Fibroblast of peridontal ligament (primary cell): ENCODE measurements around the gene TGFBR3.

Experiments
- DNase-seq: peaks from one replicate; pipeline ENCODE4 v3.0.0-alpha.2; 2010; ENCODE audit errors: extremely low read depth

Gene TGFBR3

DNA sequence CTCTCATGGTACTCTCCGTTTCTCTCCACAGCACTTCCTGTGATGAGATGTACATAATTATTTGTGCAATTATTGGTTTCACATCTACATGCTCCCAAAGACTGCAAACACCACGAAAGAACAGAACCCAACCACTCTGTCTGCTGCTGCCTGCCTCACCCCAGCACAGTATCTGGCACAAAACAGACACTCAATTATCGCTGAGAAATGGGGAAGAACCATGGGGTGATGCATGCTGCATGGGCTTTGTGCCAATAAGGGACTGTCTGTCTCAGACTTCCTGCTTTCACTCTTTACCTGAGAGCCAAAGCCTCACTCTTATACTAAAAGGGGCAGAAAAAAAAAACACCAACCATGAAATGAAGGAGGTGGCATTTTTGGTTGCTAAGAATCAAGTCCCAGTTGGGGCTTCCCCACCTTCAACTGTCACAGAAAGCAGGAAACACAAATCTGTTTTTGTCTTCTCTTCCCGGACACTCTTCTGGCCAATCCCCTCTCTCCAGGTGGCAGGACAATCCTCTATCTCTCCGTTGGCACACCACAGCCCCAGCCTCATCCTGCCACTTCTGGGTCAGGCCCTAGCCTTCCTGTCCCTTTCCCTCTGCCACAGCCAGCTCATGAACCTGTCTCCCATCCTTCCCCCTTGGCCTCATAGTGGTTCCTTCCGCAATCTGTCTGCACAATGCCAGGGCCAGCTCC is 82.0 kb downstream of the TGFBR3 start:
- no peak for DNase-seq

DNA sequence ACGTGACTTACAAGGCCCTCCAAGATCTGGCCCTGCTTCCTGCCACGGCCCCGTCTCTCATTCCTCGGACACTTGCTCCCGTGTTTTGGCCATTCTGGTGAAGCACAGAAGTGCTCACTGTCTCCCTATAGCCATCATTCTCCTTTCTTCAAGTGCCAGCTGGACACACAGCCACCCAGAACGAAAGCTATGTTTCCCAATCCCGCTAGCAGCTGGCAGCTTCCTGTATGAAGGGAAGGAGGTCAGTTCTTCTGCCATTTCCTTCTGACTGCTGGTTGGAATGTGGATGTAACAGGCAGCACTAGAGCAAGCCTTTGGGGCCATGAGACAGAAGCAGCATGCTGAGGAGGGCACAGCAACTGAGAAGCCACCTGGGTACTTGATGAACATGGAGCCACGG is 82.8 kb downstream of the TGFBR3 start:
- no peak for DNase-seq

- DNase-seq: no peak
These were observed 84.3 kb downstream of the TGFBR3 start for GRCh38 chr1:91801496-91802115.

DNA sequence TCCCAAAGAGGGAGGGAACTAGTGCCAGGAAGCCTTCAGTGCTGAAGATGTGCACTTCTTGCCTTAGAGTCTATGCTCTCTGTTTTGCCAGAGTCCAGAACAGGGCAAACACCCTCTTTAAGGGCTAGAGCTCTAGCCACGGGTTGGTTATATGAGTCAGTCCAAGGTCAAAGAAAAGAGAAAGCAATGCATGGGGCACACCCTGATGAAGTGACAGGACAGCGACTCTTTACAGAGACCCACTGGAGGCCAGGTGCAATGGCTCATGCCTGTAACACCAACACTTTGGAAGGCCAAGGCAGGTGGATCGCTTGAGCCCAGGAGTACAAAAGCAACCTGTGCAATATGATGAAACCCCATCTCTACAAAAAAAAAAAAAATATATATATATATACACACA is 86.1 kb downstream of the TGFBR3 start:
- DNase-seq: no peak

DNA sequence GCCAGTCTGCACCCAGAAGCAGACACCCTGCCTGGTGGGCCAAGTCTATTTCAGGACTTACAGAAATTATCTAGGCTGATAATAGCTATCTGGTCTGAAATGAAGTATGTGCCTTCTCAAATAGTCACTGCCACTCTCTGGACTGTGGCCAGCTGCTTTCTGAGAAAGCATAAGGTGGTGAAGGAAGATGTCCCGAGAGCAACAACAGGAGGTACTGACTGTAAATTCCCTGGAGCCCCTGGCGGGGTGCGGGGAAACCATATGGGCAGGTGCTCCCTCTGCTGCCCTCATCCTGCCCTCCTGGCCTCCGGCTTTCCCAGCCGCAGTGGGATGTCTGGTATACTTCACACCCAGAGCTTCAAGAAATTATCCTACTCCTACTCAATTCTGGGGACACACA is 86.8 kb downstream of the TGFBR3 start:
- DNase-seq: no peak

GRCh38 chr1:91798740-91799139 is 87.2 kb downstream of the TGFBR3 start:
- DNase-seq: peak; percentile 51

GRCh38 chr1:91798241-91798648 is 87.7 kb downstream of the TGFBR3 start:
- DNase-seq: no peak

DNA sequence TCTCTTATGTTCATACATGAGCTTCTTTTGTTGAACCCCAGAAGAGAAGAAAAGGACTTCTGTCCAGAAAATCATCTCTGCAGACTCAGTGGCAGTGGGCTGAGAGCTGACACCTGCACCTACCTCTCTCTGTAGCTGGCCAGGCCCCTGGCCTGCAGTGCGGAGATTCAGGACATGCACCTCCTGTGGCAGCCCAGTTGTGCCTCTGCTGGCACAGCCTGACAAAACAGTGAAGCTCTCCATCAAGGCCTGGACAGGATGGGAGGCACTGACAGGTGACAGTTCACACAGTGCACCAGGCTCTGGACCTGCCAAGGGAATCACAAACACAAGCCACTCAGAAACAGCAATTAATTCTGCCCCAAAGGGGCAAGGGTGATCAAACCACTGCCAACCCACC is 88.8 kb downstream of the TGFBR3 start:
- DNase-seq: no peak

DNA sequence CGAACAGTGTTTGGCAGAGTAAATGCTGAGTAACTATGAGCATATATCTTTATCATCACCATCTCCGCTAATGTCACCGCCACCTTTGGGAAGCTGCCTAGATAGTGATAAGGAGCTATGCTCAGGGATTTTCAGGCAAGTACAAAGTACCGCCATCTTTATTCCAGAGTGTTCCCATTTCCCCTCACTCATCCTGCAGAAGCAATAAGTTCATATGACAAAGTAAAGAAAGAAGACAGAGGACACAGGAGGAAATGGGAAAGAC is 89.6 kb downstream of the TGFBR3 start:
- DNase-seq: no peak

GRCh38 chr1:91795591-91796389 is 90.2 kb downstream of the TGFBR3 start:
- peak; percentile 92 for DNase-seq

DNA sequence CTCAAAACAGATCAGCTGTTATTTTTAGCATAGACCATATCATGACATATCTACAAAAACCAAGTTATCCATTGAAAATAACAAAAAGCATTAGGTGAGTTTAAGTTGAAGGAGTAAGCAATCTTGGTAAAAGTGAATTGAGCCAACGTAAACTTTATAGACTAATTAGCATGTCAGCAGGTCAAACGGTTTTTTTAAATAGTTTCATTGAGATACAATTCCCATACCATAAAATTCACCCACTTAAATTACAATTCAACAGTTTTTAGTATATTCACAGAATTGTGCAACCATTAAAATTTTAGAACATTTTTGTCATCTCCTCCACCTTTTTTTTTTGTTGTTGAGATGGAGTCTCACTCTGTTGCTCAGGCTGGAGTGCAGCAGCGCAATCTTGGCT is 92.1 kb downstream of the TGFBR3 start:
- no peak for DNase-seq

- DNase-seq: no peak
These were observed 92.8 kb downstream of the TGFBR3 start for GRCh38 chr1:91793189-91793588.

GRCh38 chr1:91792489-91793071 is 93.4 kb downstream of the TGFBR3 start:
- no peak for DNase-seq

DNA sequence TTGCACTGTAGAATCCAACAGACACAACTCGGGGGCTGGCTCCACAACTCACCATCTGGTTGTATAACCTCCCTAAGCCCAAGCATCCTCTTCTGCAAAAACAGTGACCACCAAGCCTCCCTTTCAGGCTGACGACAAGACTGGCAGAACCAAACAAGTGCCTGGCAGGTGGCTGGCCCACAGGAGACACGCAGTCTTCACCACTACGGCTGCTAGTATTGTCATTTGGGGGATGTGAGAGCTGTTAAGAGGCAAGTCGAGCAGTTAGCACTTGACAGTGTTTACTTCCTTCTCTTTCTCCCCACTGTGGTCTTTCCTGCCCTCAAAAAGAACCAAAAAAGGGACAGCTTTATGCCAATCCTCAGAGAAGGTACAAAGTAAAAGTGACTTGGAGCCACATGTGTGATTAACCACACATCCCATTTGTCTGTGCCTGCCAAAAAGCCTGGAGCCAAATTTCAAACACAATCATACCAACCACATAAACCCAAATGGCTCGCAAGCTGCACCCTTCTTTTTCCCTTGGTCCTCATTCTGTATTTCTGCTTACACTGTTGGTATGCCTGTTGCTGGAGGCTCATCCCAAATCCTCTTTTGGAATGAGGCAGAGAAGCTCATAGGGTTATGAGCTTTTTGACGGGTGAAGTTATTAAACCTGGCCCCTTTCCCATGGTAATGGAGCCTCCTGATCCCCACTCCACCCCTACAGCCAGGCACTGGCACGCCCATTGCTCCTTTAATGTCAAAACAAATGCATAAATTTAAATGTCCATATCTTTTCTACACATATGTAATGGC is 94.1 kb downstream of the TGFBR3 start:
- peak; percentile 49 for DNase-seq

- DNase-seq: no peak
These were observed 94.8 kb downstream of the TGFBR3 start for GRCh38 chr1:91791103-91791502.

DNA sequence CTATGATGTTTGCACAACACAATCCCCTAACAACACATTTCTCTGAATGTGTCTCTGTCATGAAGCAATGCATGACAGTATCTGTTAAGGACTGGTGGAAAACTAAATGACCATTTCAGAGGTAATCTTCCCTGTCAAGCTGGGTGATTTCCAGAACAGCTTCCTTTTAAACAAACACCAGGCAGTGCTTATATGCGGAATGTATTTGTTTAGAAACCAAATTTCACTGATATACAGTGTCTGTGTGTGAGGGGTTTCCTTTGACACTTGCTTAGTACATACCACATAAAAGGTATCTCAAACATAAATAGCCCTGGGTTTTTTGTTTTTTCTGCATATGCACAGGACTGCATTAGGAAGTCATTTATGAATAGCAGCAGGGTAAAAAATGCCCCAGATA is 95.6 kb downstream of the TGFBR3 start:
- no peak for DNase-seq

- DNase-seq: no peak
These were observed 96.5 kb downstream of the TGFBR3 start for GRCh38 chr1:91789273-91789997.

- DNase-seq: no peak
These were observed 98.0 kb downstream of the TGFBR3 start for GRCh38 chr1:91787919-91788318.

DNA sequence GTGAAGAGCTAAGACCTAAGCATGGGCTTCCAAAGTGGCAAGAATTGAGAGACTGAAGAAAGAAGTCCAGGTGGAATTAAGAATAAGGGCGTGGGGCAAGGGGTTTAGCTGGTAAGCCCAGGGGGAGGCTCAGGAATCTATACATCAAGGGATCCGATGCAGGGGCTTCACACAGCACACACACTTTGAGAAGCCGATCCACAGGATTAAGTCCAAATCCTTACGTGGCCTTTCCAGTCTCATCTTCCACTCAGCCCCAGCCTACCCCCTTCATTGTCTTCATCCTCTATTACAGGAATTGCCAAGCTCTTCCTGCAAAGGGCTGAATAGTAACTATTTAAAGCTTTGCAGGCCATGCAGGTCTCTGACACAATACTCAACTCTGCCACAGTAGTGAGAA is 101.3 kb downstream of the TGFBR3 start:
- no peak for DNase-seq

GRCh38 chr1:91784191-91784590 is 101.8 kb downstream of the TGFBR3 start:
- no peak for DNase-seq

DNA sequence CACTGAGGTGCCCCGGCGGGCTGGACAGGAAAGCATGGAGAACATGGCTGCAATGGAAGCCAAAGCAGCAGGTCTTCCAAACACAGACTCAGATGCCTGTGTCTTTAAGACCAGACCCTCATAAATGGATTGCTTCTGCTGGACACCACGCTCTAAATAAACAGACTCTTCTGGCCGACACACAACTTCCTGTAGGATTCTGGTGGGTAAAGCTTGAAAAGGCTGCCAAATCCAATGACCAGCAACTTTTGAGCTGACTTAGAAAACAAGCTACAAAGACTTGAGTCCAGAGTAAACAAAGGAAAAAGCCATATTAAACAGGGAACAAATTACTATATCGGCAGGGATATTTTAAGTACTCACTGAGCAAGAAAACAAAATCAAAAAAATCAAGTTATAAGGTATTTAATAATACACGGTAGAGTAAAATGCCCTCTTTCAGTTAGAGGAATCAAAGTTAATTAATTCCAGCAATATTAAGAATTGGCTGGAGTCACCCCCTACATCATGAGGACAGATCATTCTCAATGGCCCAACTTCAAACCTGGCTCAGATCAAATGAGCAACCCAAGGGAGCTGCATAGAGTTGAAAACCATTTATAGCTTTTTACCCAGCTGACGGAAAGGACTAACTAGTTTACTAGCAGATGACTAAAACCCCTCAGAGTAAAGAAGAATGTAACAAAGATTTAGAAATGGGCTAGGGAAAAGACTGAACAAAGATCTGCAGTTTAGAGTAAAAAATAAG is 102.4 kb downstream of the TGFBR3 start:
- peak; percentile 84 for DNase-seq
